ENCODE measurements around the gene IQSEC3. TPM values are rescaled to one million over a fixed set of nuclear protein-coding genes. Genes with fewer than 3 reads are reported as not detected.
"Not testable (repeated sequence)": the region's sequence is repeated elsewhere in the genome, so short reads cannot be mapped to it uniquely, and the experiment has no call there.

IQSEC3 gene
- total and polyA plus RNA-seq, 2 donors from 2014 or later, result 1.4 to 6.9 TPM

DNA sequence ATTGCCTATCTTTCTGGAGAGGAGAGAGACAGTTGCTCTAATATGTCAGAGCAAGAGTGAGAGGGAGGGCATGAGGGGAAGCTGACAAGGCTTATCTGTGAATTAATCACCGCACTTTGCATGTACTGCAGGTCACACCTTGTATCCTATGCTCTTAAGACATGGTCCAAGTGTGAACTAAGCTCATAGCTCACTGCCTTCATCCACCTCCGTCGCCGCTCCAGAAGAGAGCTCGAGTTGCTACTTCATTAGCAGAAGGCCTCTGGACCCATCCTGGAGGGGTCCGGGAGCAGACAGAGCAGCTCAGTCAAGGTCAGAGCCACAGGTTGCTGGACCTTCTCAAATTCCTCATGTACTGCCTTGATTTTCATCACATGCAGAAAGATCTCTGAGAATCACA, 14.6 kb upstream of the IQSEC3 start:
- intact Hi-C loops (cut with DNase I); H3K9ac ChIP-seq (ENCODE audit: low read length in 3 of 3); FAIRE-seq: not testable (repeated sequence)

DNA sequence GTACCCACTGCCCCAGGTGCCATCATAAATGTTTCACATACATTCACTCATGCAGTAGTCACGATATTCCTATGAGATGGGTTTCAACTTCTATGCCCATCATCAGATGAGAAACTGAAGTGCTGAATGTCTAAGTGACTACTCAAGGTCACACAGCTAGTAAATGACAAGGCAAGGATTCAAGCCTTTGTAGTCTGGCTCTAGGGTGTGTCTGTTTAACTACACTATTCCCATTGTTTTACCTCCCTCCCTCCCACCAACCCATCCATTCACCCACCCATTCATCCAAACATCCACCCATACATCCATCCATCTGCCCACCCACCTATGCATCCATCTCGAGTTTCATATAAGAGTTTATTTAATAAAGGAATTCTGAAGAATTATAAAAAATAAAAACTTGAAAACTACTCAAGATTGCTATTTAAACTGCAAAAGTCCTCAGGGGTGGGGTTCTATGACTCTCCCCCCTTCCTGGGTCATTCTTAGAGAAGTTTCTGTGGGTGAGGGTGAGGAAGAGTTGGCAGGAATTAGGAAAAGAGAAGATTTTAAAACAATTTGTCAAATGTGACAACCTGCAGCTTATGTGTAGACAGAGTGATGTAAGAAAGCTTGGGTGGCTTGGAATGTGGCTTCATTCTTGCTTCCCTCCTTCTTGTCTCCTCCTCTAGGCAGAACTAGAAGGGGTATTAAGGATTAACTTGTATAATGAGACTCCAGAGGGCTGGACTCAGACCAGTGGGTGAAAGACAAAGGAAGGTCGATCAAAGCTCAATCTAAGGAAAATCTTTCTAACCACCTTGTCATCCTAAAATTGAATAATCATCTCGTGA, 13.4 kb upstream of the IQSEC3 start:
- H3K27me3 ChIP-seq (ENCODE audit: control insufficient read depth, insufficient read depth, low read length); H3K36me3 ChIP-seq (ENCODE audit: control insufficient read depth in 2 of 3, insufficient read depth in 3 of 3, low read length in 3 of 3); H3K27ac ChIP-seq (ENCODE audit: low read depth in 2 of 2, low read length in 2 of 2); H3K4me3 ChIP-seq (ENCODE audit: low read length in 3 of 3); FAIRE-seq; DNase-seq; H3K9ac ChIP-seq (ENCODE audit: low read length in 3 of 3); H3K4me1 ChIP-seq (ENCODE audit: control insufficient read depth in 2 of 3, insufficient read depth in 2 of 3, low read depth in 1 of 3, low read length in 3 of 3); intact Hi-C loops (cut with DNase I); H3K9me3 ChIP-seq (ENCODE audit: control insufficient read depth in 2 of 3, insufficient read depth in 1 of 3, low read length in 3 of 3): not testable (repeated sequence)

More for the DNA sequence above, 14.6 kb upstream of the IQSEC3 start:
- H3K27me3 ChIP-seq (ENCODE audit: control insufficient read depth, insufficient read depth, low read length); H3K4me1 ChIP-seq (ENCODE audit: control insufficient read depth in 2 of 3, insufficient read depth in 2 of 3, low read depth in 1 of 3, low read length in 3 of 3); H3K4me3 ChIP-seq (ENCODE audit: low read length in 3 of 3); H3K9me3 ChIP-seq (ENCODE audit: control insufficient read depth in 2 of 3, insufficient read depth in 1 of 3, low read length in 3 of 3); H3K36me3 ChIP-seq (ENCODE audit: control insufficient read depth in 2 of 3, insufficient read depth in 3 of 3, low read length in 3 of 3); DNase-seq; H3K27ac ChIP-seq (ENCODE audit: low read depth in 2 of 2, low read length in 2 of 2): not testable (repeated sequence)

GRCh38 chr12:53735-54730, 12.5 kb upstream of the IQSEC3 start:
- no peaks in the 10 kb centered on the region for H3K36me3 ChIP-seq (ENCODE audit: control insufficient read depth in 2 of 3, insufficient read depth in 3 of 3, low read length in 3 of 3)
- H3K27me3 ChIP-seq (ENCODE audit: control insufficient read depth, insufficient read depth, low read length), result peaks cover 4% of the 10 kb centered on the region
- intact Hi-C loops (cut with DNase I), result no loop called here
- FAIRE-seq (no peak), DNase-seq (no peak)
- TF ChIP-seq, protein P1, sequence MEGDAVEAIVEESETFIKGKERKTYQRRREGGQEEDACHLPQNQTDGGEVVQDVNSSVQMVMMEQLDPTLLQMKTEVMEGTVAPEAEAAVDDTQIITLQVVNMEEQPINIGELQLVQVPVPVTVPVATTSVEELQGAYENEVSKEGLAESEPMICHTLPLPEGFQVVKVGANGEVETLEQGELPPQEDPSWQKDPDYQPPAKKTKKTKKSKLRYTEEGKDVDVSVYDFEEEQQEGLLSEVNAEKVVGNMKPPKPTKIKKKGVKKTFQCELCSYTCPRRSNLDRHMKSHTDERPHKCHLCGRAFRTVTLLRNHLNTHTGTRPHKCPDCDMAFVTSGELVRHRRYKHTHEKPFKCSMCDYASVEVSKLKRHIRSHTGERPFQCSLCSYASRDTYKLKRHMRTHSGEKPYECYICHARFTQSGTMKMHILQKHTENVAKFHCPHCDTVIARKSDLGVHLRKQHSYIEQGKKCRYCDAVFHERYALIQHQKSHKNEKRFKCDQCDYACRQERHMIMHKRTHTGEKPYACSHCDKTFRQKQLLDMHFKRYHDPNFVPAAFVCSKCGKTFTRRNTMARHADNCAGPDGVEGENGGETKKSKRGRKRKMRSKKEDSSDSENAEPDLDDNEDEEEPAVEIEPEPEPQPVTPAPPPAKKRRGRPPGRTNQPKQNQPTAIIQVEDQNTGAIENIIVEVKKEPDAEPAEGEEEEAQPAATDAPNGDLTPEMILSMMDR (IDR thresholded peaks at IDR 0.05; ENCODE audit: borderline replicate concordance, extremely low read depth, insufficient read depth), result no peak
- H3K4me3 ChIP-seq (ENCODE audit: low read length in 3 of 3), result no peak overlapping the region
- no peaks in the 10 kb centered on the region for H3K4me1 ChIP-seq (ENCODE audit: control insufficient read depth in 2 of 3, insufficient read depth in 2 of 3, low read depth in 1 of 3, low read length in 3 of 3)
- no peak overlapping the region for H3K9ac ChIP-seq (ENCODE audit: low read length in 3 of 3)
- H3K27ac ChIP-seq (ENCODE audit: low read depth in 2 of 2, low read length in 2 of 2), result no peak overlapping the region
- H3K9me3 ChIP-seq (ENCODE audit: control insufficient read depth in 2 of 3, insufficient read depth in 1 of 3, low read length in 3 of 3), result peaks cover 0 to 2% (median 0%) of the 10 kb centered on the region in 3 donors

GRCh38 chr12:54750-55535, 11.6 kb upstream of the IQSEC3 start:
- H3K9me3 ChIP-seq (ENCODE audit: control insufficient read depth in 2 of 3, insufficient read depth in 1 of 3, low read length in 3 of 3), result peaks cover 0 to 2% (median 0%) of the 10 kb centered on the region in 3 donors
- no peaks in the 10 kb centered on the region for H3K36me3 ChIP-seq (ENCODE audit: control insufficient read depth in 2 of 3, insufficient read depth in 3 of 3, low read length in 3 of 3)
- intact Hi-C loops (cut with DNase I), result no loop called here
- DNase-seq (no peak), FAIRE-seq (no peak)
- TF ChIP-seq, protein P1 (IDR thresholded peaks at IDR 0.05; ENCODE audit: borderline replicate concordance, extremely low read depth, insufficient read depth), result no peak
- H3K27ac ChIP-seq (ENCODE audit: low read depth in 2 of 2, low read length in 2 of 2), result no peak overlapping the region
- no peak overlapping the region for H3K9ac ChIP-seq (ENCODE audit: low read length in 3 of 3)
- H3K4me3 ChIP-seq (ENCODE audit: low read length in 3 of 3), result no peak overlapping the region
- H3K27me3 ChIP-seq (ENCODE audit: control insufficient read depth, insufficient read depth, low read length), result peaks cover 4% of the 10 kb centered on the region
- no peaks in the 10 kb centered on the region for H3K4me1 ChIP-seq (ENCODE audit: control insufficient read depth in 2 of 3, insufficient read depth in 2 of 3, low read depth in 1 of 3, low read length in 3 of 3)

All from kidney (tissue), 14 donors.